Endothelial cell of umbilical vein (primary cell): ENCODE measurements around the gene MINDY4B. TPM values are rescaled to one million over a fixed set of nuclear protein-coding genes. Genes with fewer than 3 reads are reported as not detected.

Experiments used
- Bru-seq: library from RNA; stranded (reverse); fragments of 400-500 nt; gene quantifications from one replicate; lab custom pipeline; 2021; lab: Mats Ljungman, UMichigan
- BruChase-seq, 2 experiments: library from RNA; stranded (reverse); fragments of 400-500 nt; gene quantifications; one replicate each; lab custom pipeline; 2021; lab: Mats Ljungman, UMichigan
- BruUV-seq: library from RNA; stranded (reverse); fragments of 400-500 nt; replicated peaks from 2 replicates; lab custom pipeline; 2021; lab: Mats Ljungman, UMichigan
- CTCF ChIA-PET: fragments of 300-600, 350-600 bp; sonication (Branson Sonifier 250); formaldehyde crosslinking; loops from one replicate; lab custom pipeline; 2021; ENCODE audit warnings: antibody characterized with exemption, inconsistent platforms; lab: Charles Lee
- POLR2A ChIA-PET: fragments of 300-600, 350-600 bp; sonication (Branson Sonifier 250); formaldehyde crosslinking; loops from one replicate; lab custom pipeline; 2021; ENCODE audit warnings: antibody characterized with exemption, inconsistent platforms; lab: Charles Lee
- DNase-seq: peaks from one replicate; pipeline ENCODE4 v3.0.0-alpha.2; 2011; ENCODE audit warnings: low read depth, low spot score
- FAIRE-seq: peaks from 2 replicates; lab custom pipeline; 2011; peaks lifted over from hg19 to GRCh38; lab: Jason Lieb, UNC
- H2AFZ ChIP-seq: 2 replicates; pipeline ENCODE4 v1.6.0; 2012; ENCODE audit warnings: low read depth, low read length, control low read depth, inconsistent platforms
- H3K27ac ChIP-seq: 2 replicates; pipeline ENCODE4 v1.5.1; 2011; ENCODE audit warnings: low read depth, mild to moderate bottlenecking, control low read depth, low read length, moderate library complexity; ENCODE audit not compliant: insufficient read depth
- H3K27me3 ChIP-seq, 2 experiments: 2 replicates each; pipeline versions ENCODE4 v1.6.0 to v1.6.1; 2011; ENCODE audit warnings: low read length in 2 of 2, mixed read lengths in 1 of 2; ENCODE audit not compliant: control insufficient read depth in 2 of 2, insufficient read depth in 2 of 2
- H3K36me3 ChIP-seq, 2 experiments: 2 replicates in 1 of 2; 3 replicates in 1 of 2; pipeline ENCODE4 v1.5.1; 2011; ENCODE audit warnings: low read length in 2 of 2, mild to moderate bottlenecking in 1 of 2, moderate library complexity in 1 of 2; ENCODE audit not compliant: control insufficient read depth in 2 of 2, insufficient read depth in 2 of 2; ENCODE audit errors: extremely low read depth in 1 of 2
- H3K4me1 ChIP-seq: 3 replicates; pipeline ENCODE4 v1.5.1; 2011; ENCODE audit warnings: mild to moderate bottlenecking, low read length; ENCODE audit not compliant: control insufficient read depth, insufficient read depth; ENCODE audit errors: extremely low read depth
- H3K4me2 ChIP-seq: 2 replicates; pipeline ENCODE4 v1.6.1; 2011; ENCODE audit warnings: low read length, control low read depth, mixed read lengths; ENCODE audit not compliant: insufficient read depth
- H3K4me3 ChIP-seq, 3 experiments: fragments of 200-600 bp in 1 of 3; sonication (generic), shearing (Covaris generic) in 1 of 3; replicated peaks in 1 of 3; 2 replicates each; pipeline ENCODE4 v1.5.1; 2011 to 2016; ENCODE audit warnings: control low read depth in 3 of 3, low read length in 3 of 3, mild to moderate bottlenecking in 2 of 3, inconsistent platforms in 1 of 3, low read depth in 1 of 3, moderate library complexity in 1 of 3; ENCODE audit not compliant: insufficient read depth in 1 of 3
- H3K79me2 ChIP-seq: 2 replicates; pipeline ENCODE4 v1.6.0; 2012; ENCODE audit warnings: low read length, inconsistent platforms; ENCODE audit not compliant: control insufficient read depth, insufficient read depth
- H3K9ac ChIP-seq: replicated peaks from 2 replicates; pipeline ENCODE3; 2011; ENCODE audit warnings: low read length, control low read depth; ENCODE audit not compliant: insufficient read depth; ENCODE audit errors: extremely low read depth
- H3K9me1 ChIP-seq: replicated peaks from 3 replicates; pipeline ENCODE4 v1.6.0; 2011; ENCODE audit warnings: mild to moderate bottlenecking, low read length; ENCODE audit not compliant: control insufficient read depth, insufficient read depth; ENCODE audit errors: extremely low read depth
- H3K9me3 ChIP-seq: replicated peaks from 2 replicates; pipeline ENCODE4 v1.5.1; 2012; ENCODE audit warnings: low read length, inconsistent platforms; ENCODE audit not compliant: control insufficient read depth, insufficient read depth
- H4K20me1 ChIP-seq: replicated peaks from 2 replicates; pipeline ENCODE3; 2011; ENCODE audit warnings: mild to moderate bottlenecking, low read length; ENCODE audit not compliant: control insufficient read depth, insufficient read depth; ENCODE audit errors: extremely low read depth
- CTCF ChIP-seq, 2 donors: IDR thresholded peaks; 1 replicate in 1 of 2; 2 replicates in 1 of 2; pipeline ENCODE4 v1.5.1; 2011; ENCODE audit warnings: low read length in 2 of 2, mild to moderate bottlenecking in 2 of 2, moderate library complexity in 2 of 2, control low read depth in 1 of 2, inconsistent platforms in 1 of 2, low read depth in 1 of 2; ENCODE audit not compliant: insufficient read depth in 1 of 2; ENCODE audit errors: extremely low read depth in 1 of 2
- EZH2 ChIP-seq: IDR thresholded peaks from 2 replicates; pipeline ENCODE4 v1.6.1; 2012; ENCODE audit warnings: borderline replicate concordance, low read depth, mild to moderate bottlenecking, moderate library complexity, low read length, inconsistent platforms; ENCODE audit not compliant: severe bottlenecking
- FOS ChIP-seq: IDR thresholded peaks from 2 replicates; pipeline ENCODE4 v1.6.1; 2011; ENCODE audit warnings: mild to moderate bottlenecking, low read length, moderate library complexity, borderline replicate concordance; ENCODE audit not compliant: insufficient read depth
- GATA2 ChIP-seq: IDR thresholded peaks from 2 replicates; pipeline ENCODE4 v1.7.0; 2011; ENCODE audit warnings: low read depth, mild to moderate bottlenecking, moderate library complexity, mixed read lengths, low read length; ENCODE audit not compliant: insufficient read length, insufficient read depth
- JUN ChIP-seq: IDR thresholded peaks from 2 replicates; pipeline ENCODE4 v1.6.1; 2011; ENCODE audit warnings: borderline replicate concordance, low read depth; ENCODE audit not compliant: insufficient read length, insufficient read depth
- MAX ChIP-seq: IDR thresholded peaks from 2 replicates; pipeline ENCODE4 v1.6.1; 2011; ENCODE audit not compliant: insufficient read depth, insufficient read length
- MYC ChIP-seq: IDR thresholded peaks from one replicate; pipeline ENCODE4 v1.6.1; 2011; ENCODE audit warnings: mild to moderate bottlenecking, low read depth, low read length
- POLR2A ChIP-seq: IDR thresholded peaks from 2 replicates; pipeline ENCODE4 v1.6.1; 2012; ENCODE audit warnings: low read depth, mild to moderate bottlenecking, control low read depth, low read length
- POLR2AphosphoS5 ChIP-seq: IDR thresholded peaks from 2 replicates; pipeline ENCODE4 v1.6.1; 2012; ENCODE audit warnings: low read depth, mild to moderate bottlenecking, control low read depth, low read length, moderate library complexity; ENCODE audit not compliant: insufficient read depth
- dilution Hi-C: fragments of 300-500 bp; cut with MboI; formaldehyde crosslinking; loops from one replicate; pipeline ENCODE4 v1.15.0; 2019; ENCODE audit warnings: low sequenced_read_pairs; ENCODE audit not compliant: extremely low pct_ligation_motif_present
- intact Hi-C: fragments of 100-400 bp; cut with micrococcal nuclease; formaldehyde crosslinking; loops from one replicate; pipeline ENCODE4 v1.10.0; 2022
- long read RNA-seq: library from polyadenylated mRNA; stranded (forward); transcript quantifications from one replicate; pipeline ENCODE4 v2.0.0, GENCODE V29; 2021
- polyA minus RNA-seq, 3 experiments: library from RNA; depleted of rRNA, polyadenylated mRNA; stranded (reverse); fragments of >200 nt; gene quantifications; 1 replicate in 1 of 3; 2 replicates in 2 of 3; pipeline ENCODE4 v1.2.3, GENCODE V29; 2011
- polyA plus RNA-seq, 4 experiments: library from polyadenylated mRNA; depleted of rRNA in 3 of 4; stranded (reverse) in 3 of 4; unstranded in 1 of 4; fragments of >200 nt; gene quantifications; 2 replicates each; pipeline versions ENCODE4 v1.2.1 to v1.2.3, GENCODE V29; 2011 to 2012; ENCODE audit warnings: missing spikeins in 1 of 4
- total RNA-seq: library from RNA; stranded (reverse); gene quantifications from 2 replicates; pipeline ENCODE4 v1.2.3, GENCODE V29; 2021

MINDY4B gene
- total RNA-seq (not detected in 2 replicates), polyA plus RNA-seq (not detected in 2 replicates), polyA minus RNA-seq (not detected in 2 replicates), Bru-seq, nascent RNA (not detected), BruChase-seq, experiment 1, labeled RNA remaining after a 6-hour chase (not detected), BruChase-seq, experiment 2, labeled RNA remaining after a 2-hour chase (not detected)
- polyA plus RNA-seq (2011; cell fraction: cytosol; rRNA removed): not detected in 2 replicates
- not detected in 2 replicates for polyA plus RNA-seq (2011; cell fraction: nucleus; rRNA removed)
- polyA plus RNA-seq (2012): not detected in 2 replicates
- polyA minus RNA-seq (2011; cell fraction: cytosol; rRNA and poly(A)+ RNA removed): not detected
- not detected in 2 replicates for polyA minus RNA-seq (2011; cell fraction: nucleus; rRNA and poly(A)+ RNA removed)
- long read RNA-seq: 0 reads

- Histone ChIP-seq H3K4me1 (no peaks in the 10 kb centered on the region), H2AFZ (no peak within 1 kb of the TSS), H3K27ac (no peak within 1 kb of the TSS), H3K9me3 (no peaks in the 10 kb centered on the region), H3K79me2 (no peaks in the 10 kb centered on the region), H3K9me1 (no peaks in the 10 kb centered on the region), H3K9ac (no peak within 1 kb of the TSS), H3K4me3 (no peak within 1 kb of the TSS), H4K20me1 (no peaks in the 10 kb centered on the region), H3K36me3 (no peaks in the 10 kb centered on the region), H3K27me3 (peaks cover 3 to 26% of the 10 kb centered on the region in 2 experiments), H3K4me2 (no peak within 1 kb of the TSS)
- no peak for DNase-seq
- ChIA-PET POLR2A (no interaction called here), CTCF (no interaction called here)
- FAIRE-seq: no peak
- TF ChIP-seq CTCF (IDR thresholded peaks at IDR 0.05; ENCODE audit: extremely low read depth in 1 of 2, insufficient read depth in 1 of 2, low read depth in 1 of 2, low read length in 2 of 2): no peak
- TF ChIP-seq POLR2AphosphoS5: no peak
- BruUV-seq: no TSS peak
- intact Hi-C loops: no loop called here
- dilution Hi-C loops: no loop called here
Observed at GRCh38 chr3:150905339-150905738, at the start of gene MINDY4B. Gene MINDY4B, minus strand, starts transcription at chr3:150905439. Its CDS starts 0 bp downstream, at chr3:150905439.

- POLR2A ChIA-PET: no interaction called here
- Histone ChIP-seq H3K27ac (no peak overlapping the region), H2AFZ (no peak overlapping the region), H3K36me3 (no peaks in the 10 kb centered on the region), H3K4me2 (no peak overlapping the region), H3K4me3 (no peak overlapping the region), H3K9me3 (no peaks in the 10 kb centered on the region), H3K9me1 (no peaks in the 10 kb centered on the region), H3K4me1 (no peaks in the 10 kb centered on the region), H3K79me2 (no peaks in the 10 kb centered on the region), H4K20me1 (no peaks in the 10 kb centered on the region), H3K9ac (no peak overlapping the region), H3K27me3 (peaks cover 0 to 2% of the 10 kb centered on the region in 2 experiments)
- no peak for TF ChIP-seq EZH2
- no peak for TF ChIP-seq MAX
- TF ChIP-seq GATA2: no peak
- no peak for TF ChIP-seq FOS
- no peak for TF ChIP-seq CTCF (IDR thresholded peaks at IDR 0.05; ENCODE audit: extremely low read depth in 1 of 2, insufficient read depth in 1 of 2, low read depth in 1 of 2, low read length in 2 of 2)
- no peak for TF ChIP-seq JUN
- TF ChIP-seq MYC: no peak
- TF ChIP-seq POLR2A: no peak
- TF ChIP-seq POLR2AphosphoS5: no peak
- DNase-seq (no peak), FAIRE-seq (no peak)
- BruUV-seq: no TSS peak
- CTCF ChIA-PET: no interaction called here
- dilution Hi-C loops: no loop called here
- intact Hi-C loops: no loop called here
Observed at GRCh38 chr3:150951923-150952322, 46.7 kb upstream of the MINDY4B start.
